PC-9 (cell line): ENCODE measurements around the gene CCDC146. TPM values are rescaled to one million over a fixed set of nuclear protein-coding genes. Genes with fewer than 3 reads are reported as not detected.

Source experiments
- BruUV-seq: library from RNA; stranded (reverse); fragments of 400-500 nt; replicated peaks from 2 replicates; lab custom pipeline; 2021; lab: Mats Ljungman, UMichigan
- CTCF ChIA-PET: fragments of 300-600 bp; sonication (Branson Sonifier 250); formaldehyde crosslinking; loops from one replicate; lab custom pipeline; 2022; ENCODE audit warnings: antibody characterized with exemption; lab: Charles Lee
- POLR2A ChIA-PET: fragments of 300-600 bp; sonication (Branson Sonifier 250); formaldehyde crosslinking; loops from one replicate; lab custom pipeline; 2022; ENCODE audit warnings: antibody characterized with exemption; ENCODE audit not compliant: unreplicated experiment; lab: Charles Lee
- DNase-seq, 2 experiments: peaks; one replicate each; pipeline versions ENCODE4 v3.0.0 to v3.0.0-alpha.2; 2015 to 2022; ENCODE audit warnings: mixed read lengths in 1 of 2
- H2AFZ ChIP-seq: fragments of 200-600 bp; sonication (generic); 2 replicates; pipeline ENCODE4 v1.8.1; 2017; ENCODE audit warnings: antibody characterized with exemption
- H3F3A ChIP-seq: fragments of 200-600 bp; sonication (generic); 2 replicates; pipeline ENCODE4 v1.8.1; 2017; ENCODE audit warnings: antibody characterized with exemption, mild to moderate bottlenecking, low read depth; ENCODE audit not compliant: insufficient read depth
- H3K27ac ChIP-seq: fragments of 200-600 bp; sonication (generic); 2 replicates; pipeline ENCODE4 v1.6.1; 2016; ENCODE audit warnings: mixed run types
- H3K27me3 ChIP-seq: fragments of 200-600 bp; sonication (generic); 2 replicates; pipeline ENCODE4 v1.6.1; 2016; ENCODE audit warnings: low read depth, mixed run types; ENCODE audit not compliant: insufficient read depth
- H3K36me3 ChIP-seq: fragments of 200-600 bp; sonication (generic); 2 replicates; pipeline ENCODE4 v1.6.1; 2016; ENCODE audit warnings: low read depth, mixed run types
- H3K4me1 ChIP-seq: fragments of 200-600 bp; sonication (generic); replicated peaks from 2 replicates; pipeline ENCODE4 v1.6.1; 2016; ENCODE audit warnings: mixed run types; ENCODE audit not compliant: insufficient read depth
- H3K4me2 ChIP-seq: fragments of 200-600 bp; sonication (generic); 2 replicates; pipeline ENCODE4 v1.6.1; 2017; ENCODE audit warnings: mixed run types
- H3K4me3 ChIP-seq: fragments of 200-600 bp; sonication (generic); 2 replicates; pipeline ENCODE4 v1.6.1; 2016; ENCODE audit warnings: mixed run types
- H3K79me2 ChIP-seq: fragments of 200-600 bp; sonication (generic); 2 replicates; pipeline ENCODE4 v1.6.1; 2017; ENCODE audit warnings: low read depth, mixed run types
- H3K9me2 ChIP-seq: fragments of 200-600 bp; sonication (generic); 2 replicates; pipeline ENCODE4 v1.8.1; 2017; ENCODE audit warnings: mild to moderate bottlenecking; ENCODE audit not compliant: insufficient read depth
- H3K9me3 ChIP-seq: fragments of 200-600 bp; sonication (generic); 2 replicates; pipeline ENCODE4 v1.8.1; 2016; ENCODE audit warnings: low read depth; ENCODE audit not compliant: insufficient read depth
- H4K20me1 ChIP-seq: fragments of 200-600 bp; sonication (generic); 2 replicates; pipeline ENCODE4 v1.8.1; 2017; ENCODE audit not compliant: insufficient read depth
- CTCF ChIP-seq: fragments of 200-600 bp; sonication (generic); conservative IDR thresholded peaks from 2 replicates; pipeline ENCODE4 v1.6.1; 2017; ENCODE audit warnings: mixed run types, antibody characterized with exemption, mild to moderate bottlenecking, moderate library complexity
- EZH2 ChIP-seq: fragments of 200-600 bp; sonication (generic); IDR thresholded peaks from 2 replicates; pipeline ENCODE4 v1.8.0; 2017; ENCODE audit warnings: antibody characterized with exemption, low read depth
- intact Hi-C: fragments of 100-400 bp; cut with micrococcal nuclease; formaldehyde crosslinking; loops from one replicate; pipeline ENCODE4 v1.10.0; 2022; ENCODE audit not compliant: unreplicated experiment
- total RNA-seq: library from RNA; stranded (reverse); gene quantifications from 2 replicates; pipeline ENCODE4 v1.2.3, GENCODE V29; 2021

CCDC146 gene
- total RNA-seq, 1 experiment from 2014 or later: 15.9 TPM

GRCh38 chr7:77284616-77285015 is 162.2 kb downstream of the CCDC146 start:
- no peak overlapping the region for H3K4me2 ChIP-seq
- CTCF ChIA-PET: no interaction called here

GRCh38 chr7:77288676-77289320 is 166.4 kb downstream of the CCDC146 start:
- no peak for TF ChIP-seq CTCF
- no peak for TF ChIP-seq EZH2
- no peak overlapping the region for H3K4me2 ChIP-seq
- no peaks in the 10 kb centered on the region for H3K4me1 ChIP-seq
- H3K79me2 ChIP-seq: no peaks in the 10 kb centered on the region
- no peaks in the 10 kb centered on the region for H3F3A ChIP-seq
- no peaks in the 10 kb centered on the region for H3K9me3 ChIP-seq
- no peak overlapping the region for H2AFZ ChIP-seq
- POLR2A ChIA-PET: interaction anchor here (0.6 kb wide), 1 partner anchor 101 kb away, joined by 4 read pairs; no protein-coding TSS in a partner anchor
- intact Hi-C loops: no loop called here
- no peak for DNase-seq
- H4K20me1 ChIP-seq: no peaks in the 10 kb centered on the region
- no peaks in the 10 kb centered on the region for H3K9me2 ChIP-seq
- H3K27ac ChIP-seq: no peak overlapping the region
- H3K4me3 ChIP-seq: no peak overlapping the region
- BruUV-seq: no TSS peak
- CTCF ChIA-PET: no interaction called here
- no peaks in the 10 kb centered on the region; the same call in 1 of the 2 replicates for H3K36me3 ChIP-seq
- H3K27me3 ChIP-seq: no peaks in the 10 kb centered on the region

More at GRCh38 chr7:77284616-77285015, 162.2 kb downstream of the CCDC146 start:
- Histone ChIP-seq H4K20me1 (no peaks in the 10 kb centered on the region), H3K9me3 (no peaks in the 10 kb centered on the region), H3F3A (no peaks in the 10 kb centered on the region), H3K4me1 (no peaks in the 10 kb centered on the region), H3K27ac (no peak overlapping the region), H3K79me2 (no peaks in the 10 kb centered on the region), H3K36me3 (no peaks in the 10 kb centered on the region), H3K4me3 (no peak overlapping the region), H3K9me2 (no peaks in the 10 kb centered on the region), H3K27me3 (no peaks in the 10 kb centered on the region), H2AFZ (no peak overlapping the region)
- intact Hi-C loops: no loop called here
- no peak for DNase-seq
- BruUV-seq: no TSS peak
- TF ChIP-seq EZH2: no peak
- TF ChIP-seq CTCF: no peak
- POLR2A ChIA-PET: no interaction called here

GRCh38 chr7:77289387-77289786 is 167.0 kb downstream of the CCDC146 start:
- H3K79me2 ChIP-seq: no peaks in the 10 kb centered on the region
- no peak for DNase-seq
- no peak overlapping the region for H3K4me2 ChIP-seq
- POLR2A ChIA-PET: interaction anchor here (0.6 kb wide), 1 partner anchor 102 kb away, joined by 4 read pairs; no protein-coding TSS in a partner anchor
- no TSS peak for BruUV-seq
- no peaks in the 10 kb centered on the region for H3K27me3 ChIP-seq
- no peaks in the 10 kb centered on the region for H4K20me1 ChIP-seq
- no peak overlapping the region for H3K27ac ChIP-seq
- H3K36me3 ChIP-seq: no peaks in the 10 kb centered on the region; the same call in 1 of the 2 replicates
- intact Hi-C loops: no loop called here
- no peaks in the 10 kb centered on the region for H3F3A ChIP-seq
- no peaks in the 10 kb centered on the region for H3K9me3 ChIP-seq
- H3K4me1 ChIP-seq: no peaks in the 10 kb centered on the region
- H3K4me3 ChIP-seq: no peak overlapping the region
- no peak for TF ChIP-seq CTCF
- no peak for TF ChIP-seq EZH2
- no peak overlapping the region for H2AFZ ChIP-seq
- H3K9me2 ChIP-seq: no peaks in the 10 kb centered on the region
- CTCF ChIA-PET: no interaction called here
